ENCODE measurements around the gene TIMP3.

GRCh38 chr22:32837142-32837541 is 35.6 kb downstream of the TIMP3 start:
- no peak for TF ChIP-seq CTCF (IDR thresholded peaks at IDR 0.05; ENCODE audit: poor library complexity, severe bottlenecking)
- no peak for TF ChIP-seq EZH2 (IDR thresholded peaks at IDR 0.05; ENCODE audit: borderline replicate concordance, insufficient read depth, low read length, poor library complexity, severe bottlenecking)
- no peak for TF ChIP-seq RAD21 (conservative IDR thresholded peaks at IDR 0.05)
- TF ChIP-seq REST (IDR thresholded peaks at IDR 0.05; ENCODE audit: borderline replicate concordance): no peak
- TF ChIP-seq EP300 (conservative IDR thresholded peaks at IDR 0.05; ENCODE audit: poor library complexity, severe bottlenecking): no peak
- no peak for TF ChIP-seq POLR2AphosphoS5 (IDR thresholded peaks at IDR 0.05)
- no peak for TF ChIP-seq TAF1 (IDR thresholded peaks at IDR 0.05; ENCODE audit: low read depth)
- no peak for TF ChIP-seq SMC3 (conservative IDR thresholded peaks at IDR 0.05; ENCODE audit: poor library complexity)
